ENCODE data around the gene AGA. TPM values are rescaled to one million over a fixed set of nuclear protein-coding genes. Genes with fewer than 3 reads are reported as not detected.

The AGA gene
- total RNA-seq, 1 experiment from 2014 or later: 18.3 TPM

- ChIA-PET POLR2A (no interaction called here), CTCF (no interaction called here)
- H3K9me3 Mint-ChIP-seq (ENCODE audit: unreplicated experiment): no peaks in the 10 kb centered on the region
- no TSS peak for BruUV-seq (replicated peaks)
- H3K36me3 Mint-ChIP-seq (ENCODE audit: insufficient read depth, unreplicated experiment): no peaks in the 10 kb centered on the region
- H3K4me3 Mint-ChIP-seq (ENCODE audit: unreplicated experiment): no peak overlapping the region
- no peaks in the 10 kb centered on the region for H3K4me1 Mint-ChIP-seq (ENCODE audit: insufficient read depth, unreplicated experiment)
- DNase-seq (ENCODE audit: unreplicated experiment): no peak
- H3K27ac Mint-ChIP-seq (ENCODE audit: low read depth, unreplicated experiment): no peak overlapping the region
- TF ChIP-seq, protein P1, sequence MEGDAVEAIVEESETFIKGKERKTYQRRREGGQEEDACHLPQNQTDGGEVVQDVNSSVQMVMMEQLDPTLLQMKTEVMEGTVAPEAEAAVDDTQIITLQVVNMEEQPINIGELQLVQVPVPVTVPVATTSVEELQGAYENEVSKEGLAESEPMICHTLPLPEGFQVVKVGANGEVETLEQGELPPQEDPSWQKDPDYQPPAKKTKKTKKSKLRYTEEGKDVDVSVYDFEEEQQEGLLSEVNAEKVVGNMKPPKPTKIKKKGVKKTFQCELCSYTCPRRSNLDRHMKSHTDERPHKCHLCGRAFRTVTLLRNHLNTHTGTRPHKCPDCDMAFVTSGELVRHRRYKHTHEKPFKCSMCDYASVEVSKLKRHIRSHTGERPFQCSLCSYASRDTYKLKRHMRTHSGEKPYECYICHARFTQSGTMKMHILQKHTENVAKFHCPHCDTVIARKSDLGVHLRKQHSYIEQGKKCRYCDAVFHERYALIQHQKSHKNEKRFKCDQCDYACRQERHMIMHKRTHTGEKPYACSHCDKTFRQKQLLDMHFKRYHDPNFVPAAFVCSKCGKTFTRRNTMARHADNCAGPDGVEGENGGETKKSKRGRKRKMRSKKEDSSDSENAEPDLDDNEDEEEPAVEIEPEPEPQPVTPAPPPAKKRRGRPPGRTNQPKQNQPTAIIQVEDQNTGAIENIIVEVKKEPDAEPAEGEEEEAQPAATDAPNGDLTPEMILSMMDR (IDR thresholded peaks at IDR 0.05; ENCODE audit: unreplicated experiment): no peak
- H3K27me3 Mint-ChIP-seq (ENCODE audit: insufficient read depth, unreplicated experiment): no peaks in the 10 kb centered on the region
- intact Hi-C loops (cut with micrococcal nuclease): no loop called here
Observed at GRCh38 chr4:177401658-177402273, 40.5 kb downstream of the AGA start.

DNA sequence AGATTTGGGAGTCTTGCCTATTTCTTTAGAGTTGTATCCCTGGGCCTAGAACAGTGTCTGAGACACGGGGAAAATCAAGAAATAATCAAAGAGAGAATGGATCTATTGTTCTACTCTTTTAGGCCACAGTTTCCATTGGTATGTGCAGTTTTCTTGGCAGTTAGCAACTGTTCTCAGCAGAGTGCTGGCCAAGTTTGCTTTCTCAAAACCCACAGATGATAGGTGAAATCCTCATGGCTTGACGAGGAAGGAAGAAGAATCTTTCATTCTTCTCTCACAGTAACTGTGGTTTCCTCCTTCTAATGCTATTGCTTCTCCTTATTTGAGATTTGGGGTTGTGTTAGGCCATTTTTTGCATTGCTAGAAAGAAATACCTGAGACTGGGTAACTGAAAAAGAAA is 42.2 kb downstream of the AGA start:
- H3K27ac Mint-ChIP-seq (ENCODE audit: low read depth, unreplicated experiment): no peak overlapping the region
- intact Hi-C loops (cut with micrococcal nuclease): no loop called here
- DNase-seq (ENCODE audit: unreplicated experiment): no peak
- no peaks in the 10 kb centered on the region for H3K27me3 Mint-ChIP-seq (ENCODE audit: insufficient read depth, unreplicated experiment)
- no peak overlapping the region for H3K4me3 Mint-ChIP-seq (ENCODE audit: unreplicated experiment)
- TF ChIP-seq, protein P1 (IDR thresholded peaks at IDR 0.05; ENCODE audit: unreplicated experiment): no peak
- ChIA-PET CTCF (no interaction called here), POLR2A (interaction anchor here (0.7 kb wide), 1 partner anchor 972 kb away, joined by 3 read pairs; no protein-coding TSS in a partner anchor)
- H3K4me1 Mint-ChIP-seq (ENCODE audit: insufficient read depth, unreplicated experiment): no peaks in the 10 kb centered on the region
- no peaks in the 10 kb centered on the region for H3K36me3 Mint-ChIP-seq (ENCODE audit: insufficient read depth, unreplicated experiment)
- BruUV-seq (replicated peaks): no TSS peak
- H3K9me3 Mint-ChIP-seq (ENCODE audit: unreplicated experiment): no peaks in the 10 kb centered on the region

- intact Hi-C loops (cut with micrococcal nuclease): no loop called here
- Mint-ChIP-seq H3K27ac (ENCODE audit: low read depth, unreplicated experiment) (no peak overlapping the region), H3K4me3 (ENCODE audit: unreplicated experiment) (no peak overlapping the region), H3K4me1 (ENCODE audit: insufficient read depth, unreplicated experiment) (peaks cover 9% of the 10 kb centered on the region), H3K9me3 (ENCODE audit: unreplicated experiment) (no peaks in the 10 kb centered on the region), H3K36me3 (ENCODE audit: insufficient read depth, unreplicated experiment) (no peaks in the 10 kb centered on the region), H3K27me3 (ENCODE audit: insufficient read depth, unreplicated experiment) (no peaks in the 10 kb centered on the region)
- BruUV-seq (replicated peaks): no TSS peak
- ChIA-PET POLR2A (interaction anchor here (0.6 kb wide), 1 partner anchor 1436 kb away, joined by 3 read pairs; no protein-coding TSS in a partner anchor), CTCF (no interaction called here)
- no peak for DNase-seq (ENCODE audit: unreplicated experiment)
- TF ChIP-seq, protein P1 (IDR thresholded peaks at IDR 0.05; ENCODE audit: unreplicated experiment): no peak
Observed at GRCh38 chr4:177396352-177396751, 45.9 kb downstream of the AGA start.

DNA sequence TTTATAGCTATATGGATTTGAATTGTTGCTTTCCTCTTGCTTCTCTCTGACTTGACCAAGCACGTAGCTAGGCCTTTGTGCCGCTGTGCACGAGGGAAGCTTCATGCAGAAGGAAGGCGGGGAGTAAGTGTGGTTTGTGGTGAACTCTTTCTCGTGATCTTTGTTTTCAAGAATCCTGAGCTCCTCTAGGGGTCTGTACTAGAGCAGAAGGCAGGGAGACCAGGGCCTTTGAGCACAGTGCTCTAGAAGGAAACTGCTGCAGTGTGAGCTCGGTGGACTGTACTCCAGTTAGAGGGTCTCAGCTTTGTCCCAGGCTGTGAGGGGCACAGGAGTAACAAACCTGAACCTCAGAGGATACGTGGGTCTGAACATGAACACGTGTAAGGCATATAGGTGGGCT is 49.0 kb downstream of the AGA start:
- TF ChIP-seq, protein P1 (IDR thresholded peaks at IDR 0.05; ENCODE audit: unreplicated experiment): no peak
- POLR2A ChIA-PET: interaction anchor here (0.7 kb wide), 1 partner anchor 9 kb away, joined by 3 read pairs; no protein-coding TSS in a partner anchor
- CTCF ChIA-PET: interaction anchor here (0.6 to 1.8 kb wide), 5 partner anchors 9 to 1014 kb away, joined by 3 to 7 read pairs (median 4); no protein-coding TSS in a partner anchor

More for the DNA sequence above, 49.0 kb downstream of the AGA start:
- H3K27me3 Mint-ChIP-seq (ENCODE audit: insufficient read depth, unreplicated experiment): no peaks in the 10 kb centered on the region
- H3K4me1 Mint-ChIP-seq (ENCODE audit: insufficient read depth, unreplicated experiment): peaks cover 14% of the 10 kb centered on the region
- intact Hi-C loops (cut with micrococcal nuclease): no loop called here
- no peak for DNase-seq (ENCODE audit: unreplicated experiment)
- H3K27ac Mint-ChIP-seq (ENCODE audit: low read depth, unreplicated experiment): no peak overlapping the region
- H3K36me3 Mint-ChIP-seq (ENCODE audit: insufficient read depth, unreplicated experiment): no peaks in the 10 kb centered on the region
- no peak overlapping the region for H3K4me3 Mint-ChIP-seq (ENCODE audit: unreplicated experiment)
- no peaks in the 10 kb centered on the region for H3K9me3 Mint-ChIP-seq (ENCODE audit: unreplicated experiment)
- BruUV-seq (replicated peaks): no TSS peak
